HG03159 (cell line): Measurements from ENCODE around the gene KRT17.
"Not testable (repeated sequence)": the region's sequence is repeated elsewhere in the genome, so short reads cannot be mapped to it uniquely, and the experiment has no call there.

ENCODE experiments used
- ATAC-seq: cut with Tn5 transposase; IDR thresholded peaks from one replicate; pipeline ENCODE4 v1.9.1; 2021; ENCODE audit warnings: mild to moderate bottlenecking, moderate library complexity; ENCODE audit not compliant: unreplicated experiment

Gene KRT17

GRCh38 chr17:41654678-41655607, 30.6 kb upstream of the KRT17 start:
- no peak for ATAC-seq

- no peak for ATAC-seq
Measured at GRCh38 chr17:41653892-41654677, 29.7 kb upstream of the KRT17 start.

GRCh38 chr17:41653421-41653820, 29.0 kb upstream of the KRT17 start:
- no peak for ATAC-seq

GRCh38 chr17:41652461-41652970, 28.1 kb upstream of the KRT17 start:
- no peak for ATAC-seq

- ATAC-seq = no peak
Measured at GRCh38 chr17:41651625-41652460, 27.5 kb upstream of the KRT17 start.

GRCh38 chr17:41650794-41651624, 26.6 kb upstream of the KRT17 start:
- ATAC-seq = no peak

- ATAC-seq = no peak
Measured at GRCh38 chr17:41649923-41650519, 25.6 kb upstream of the KRT17 start.

GRCh38 chr17:41648411-41649195, 24.2 kb upstream of the KRT17 start:
- ATAC-seq = peak; percentile 63

- ATAC-seq = no peak
Measured at GRCh38 chr17:41647940-41648410, 23.6 kb upstream of the KRT17 start.

GRCh38 chr17:41647038-41647813, 22.9 kb upstream of the KRT17 start:
- no peak for ATAC-seq

- no peak for ATAC-seq
Measured at GRCh38 chr17:41642252-41643156, 18.1 kb upstream of the KRT17 start.

GRCh38 chr17:41640596-41640995, 16.2 kb upstream of the KRT17 start:
- not testable (repeated sequence) for ATAC-seq

GRCh38 chr17:41639492-41640473, 15.4 kb upstream of the KRT17 start:
- ATAC-seq = no peak

GRCh38 chr17:41638941-41639340, 14.6 kb upstream of the KRT17 start:
- no peak for ATAC-seq

GRCh38 chr17:41638194-41638593, 13.8 kb upstream of the KRT17 start:
- ATAC-seq = no peak

GRCh38 chr17:41636652-41637051, 12.3 kb upstream of the KRT17 start:
- ATAC-seq = no peak
